ENCODE data around the gene CXorf66.
"Not testable (repeated sequence)": the region's sequence is repeated elsewhere in the genome, so short reads cannot be mapped to it uniquely, and the experiment has no call there.

The CXorf66 gene

DNA sequence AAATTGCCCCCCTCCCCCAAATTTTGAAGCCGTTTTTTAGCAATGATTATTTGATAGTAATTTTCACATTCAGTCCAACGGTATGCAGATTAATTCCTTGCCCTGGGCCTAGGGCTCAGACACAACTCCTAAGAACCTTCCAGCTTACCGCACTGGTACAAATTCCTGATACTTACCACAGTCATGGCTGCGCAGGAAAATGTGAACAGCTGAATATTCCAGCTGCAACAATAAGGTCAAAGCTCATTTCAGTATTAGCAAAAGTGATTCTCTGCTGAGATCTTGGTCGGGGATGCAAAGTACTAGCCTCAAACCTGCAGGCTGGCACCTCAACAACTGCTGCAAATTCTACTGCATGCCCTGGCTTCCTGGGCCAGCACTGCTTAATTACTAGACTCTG lies 35.4 kb downstream of the CXorf66 start:
- DNase-seq (ENCODE audit: low spot score): no peak

DNA sequence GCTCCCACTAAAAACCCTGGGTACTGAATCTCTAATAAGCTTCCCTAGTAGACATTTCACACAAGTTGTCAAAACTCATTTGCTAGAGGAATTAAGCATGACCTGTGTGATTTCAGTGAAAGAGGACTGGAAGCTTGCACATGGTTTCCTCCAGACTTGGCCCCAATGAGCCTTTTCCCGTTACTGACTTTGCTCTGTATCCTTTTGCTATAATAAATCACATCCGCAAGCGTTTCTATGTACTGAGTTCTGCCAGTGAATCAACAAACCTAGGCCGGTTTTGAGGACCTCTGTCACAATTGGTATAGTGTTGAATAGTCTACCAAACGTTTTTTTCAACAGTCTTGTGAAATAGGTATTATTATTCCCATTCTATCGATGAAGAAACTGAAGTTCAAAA lies 40.6 kb downstream of the CXorf66 start:
- DNase-seq (ENCODE audit: low spot score): no peak

DNA sequence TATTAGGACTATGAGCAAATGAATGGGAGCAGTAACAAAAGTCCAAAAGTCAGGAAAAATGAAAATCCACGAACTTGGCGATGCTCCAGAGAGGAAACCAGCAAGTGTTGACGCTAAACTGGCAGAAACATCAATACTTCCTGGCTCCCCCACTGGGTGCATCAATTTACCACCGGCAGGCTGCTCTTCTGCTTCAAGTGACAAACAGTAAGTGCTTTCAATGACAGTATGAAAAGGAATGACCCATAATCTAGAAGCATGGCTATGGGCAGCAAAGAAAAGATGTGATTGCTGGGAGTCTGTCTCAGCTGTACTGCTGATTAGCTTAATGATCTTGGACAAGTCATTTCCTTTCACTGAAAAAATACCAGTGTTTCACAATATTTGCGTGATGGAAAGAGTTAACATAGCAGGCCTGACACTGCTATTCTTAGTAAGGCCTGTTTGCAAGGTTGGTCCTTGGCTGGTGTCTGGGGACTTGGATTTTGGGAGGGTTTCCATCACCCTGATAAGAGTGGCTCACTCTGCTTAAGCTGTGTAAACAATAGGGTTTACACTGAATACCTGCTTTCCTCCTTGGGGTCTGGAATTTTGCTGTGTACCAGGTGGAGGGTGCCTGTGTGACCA lies 41.1 kb downstream of the CXorf66 start:
- no peak for DNase-seq (ENCODE audit: low spot score)

DNA sequence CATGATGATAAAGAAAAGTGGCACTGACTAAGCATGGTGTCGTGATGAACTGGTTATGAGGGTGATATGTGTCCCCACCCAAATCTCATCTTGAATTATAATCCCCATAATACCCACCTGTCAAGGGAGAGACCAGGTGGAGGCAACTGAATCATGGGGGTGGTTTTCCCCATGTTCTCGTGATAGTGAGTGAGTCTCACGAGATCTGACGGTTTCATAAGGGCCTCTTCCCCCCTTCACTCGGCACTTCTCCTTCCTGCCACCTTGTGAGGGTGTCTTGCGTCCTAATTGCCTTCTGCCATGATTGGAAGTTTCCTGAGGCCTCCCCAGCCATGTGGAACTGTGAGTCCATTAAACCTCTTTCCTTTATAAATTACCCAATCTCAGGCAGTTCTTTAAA lies 44.2 kb downstream of the CXorf66 start:
- DNase-seq (ENCODE audit: low spot score): not testable (repeated sequence)

DNA sequence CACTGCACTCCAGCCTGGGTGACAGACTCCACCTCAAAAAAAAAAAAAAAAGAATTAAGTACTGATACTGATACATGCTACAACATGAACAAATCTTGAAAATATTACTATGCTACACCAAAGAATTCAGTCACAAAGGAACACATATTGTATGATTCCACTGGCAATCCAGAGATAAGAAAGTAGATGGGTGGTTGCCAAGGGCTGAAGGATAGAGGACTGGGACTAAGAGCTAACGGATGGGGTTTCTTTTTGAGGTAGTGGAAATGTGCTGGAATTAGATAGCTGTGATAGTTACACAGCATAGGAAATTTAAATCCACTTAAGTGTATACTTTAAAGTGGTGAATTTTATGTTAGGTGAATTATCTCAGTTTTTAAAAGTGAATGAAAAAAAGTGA lies 45.0 kb downstream of the CXorf66 start:
- DNase-seq (ENCODE audit: low spot score): no peak

DNA sequence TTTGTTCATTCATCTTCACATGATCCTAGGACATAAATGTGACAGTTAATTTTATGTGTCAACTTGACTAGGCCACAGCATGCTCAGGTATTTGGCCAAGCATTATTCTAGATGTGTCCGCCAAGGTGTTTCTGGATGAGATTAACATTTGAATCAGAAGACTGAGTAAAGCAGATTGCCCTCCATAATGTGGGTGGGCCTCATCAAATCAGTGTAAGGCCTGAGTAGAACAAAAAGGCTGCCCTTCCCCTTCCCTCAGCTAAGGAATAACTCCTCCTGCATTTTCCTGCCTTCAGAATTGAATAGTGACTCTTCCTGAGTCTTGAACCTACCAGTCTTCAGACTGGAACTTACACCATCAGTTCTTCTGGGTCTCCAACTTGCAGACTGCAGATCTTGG lies 50.9 kb downstream of the CXorf66 start:
- DNase-seq (ENCODE audit: low spot score): no peak

DNA sequence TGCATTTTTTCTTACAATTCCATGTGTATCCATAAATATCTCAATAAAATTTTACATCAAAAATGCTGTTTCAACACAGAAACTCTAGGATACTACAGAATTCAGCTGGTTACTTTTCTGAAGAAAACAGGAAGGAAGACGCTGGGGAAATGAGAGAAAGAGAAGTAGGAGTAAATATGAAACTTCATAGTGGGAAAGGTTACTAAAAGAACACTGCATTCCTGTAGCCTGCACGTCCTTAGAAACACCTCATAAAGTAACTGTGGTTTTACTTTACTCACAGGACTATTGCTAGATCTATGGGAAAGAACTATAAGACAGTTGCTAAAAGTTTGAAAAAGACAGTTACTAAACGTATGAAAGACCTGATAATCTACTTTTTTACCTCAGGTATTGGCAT lies 55.6 kb downstream of the CXorf66 start:
- no peak for DNase-seq (ENCODE audit: low spot score)

DNA sequence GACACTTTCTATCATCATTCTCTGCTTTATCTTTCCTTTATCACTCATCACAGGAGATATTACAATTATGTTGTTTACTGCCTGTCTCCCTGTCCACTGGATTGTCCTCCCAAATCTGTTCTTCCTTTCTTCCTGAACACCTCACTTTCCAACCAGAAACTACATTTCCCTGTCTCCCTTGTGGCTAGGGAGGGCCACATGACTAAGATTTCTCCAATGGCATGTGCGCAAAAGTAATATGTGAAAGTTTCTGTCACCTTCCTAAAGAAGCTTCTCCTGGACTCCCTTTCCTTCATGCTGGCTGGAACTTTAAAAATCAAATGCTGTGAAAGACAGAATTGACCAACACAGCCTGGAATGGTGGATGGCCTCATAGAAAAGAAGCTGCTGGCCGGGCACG lies 58.2 kb downstream of the CXorf66 start:
- no peak for DNase-seq (ENCODE audit: low spot score)

DNA sequence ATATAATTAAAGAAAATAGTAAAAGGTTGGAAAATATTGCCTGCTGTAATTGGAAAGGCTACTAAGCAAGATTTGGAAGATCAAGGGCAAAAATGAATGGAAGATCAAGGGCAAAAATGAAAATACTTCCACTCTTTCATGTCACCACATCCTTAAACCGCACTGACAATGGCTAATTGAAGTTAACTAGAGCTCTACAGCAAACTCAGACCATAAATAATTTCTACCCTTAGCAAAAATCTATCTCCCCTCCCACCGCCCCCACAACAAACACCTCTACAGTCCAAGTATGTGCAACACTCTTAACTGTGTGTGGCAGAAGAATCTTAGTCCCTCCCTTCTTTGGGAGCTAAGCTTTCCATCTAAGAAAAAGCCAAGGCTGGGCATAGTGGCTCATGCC lies 59.6 kb downstream of the CXorf66 start:
- no peak for DNase-seq (ENCODE audit: low spot score)

Small RNA genes lying within 50 kb of the gene (small RNA-seq; reads per million reads assigned to genes)
- gene MIR505 (0.52 to 3.9 reads per million in 2 experiments), gene RF00425 (0.10 to 0.31 reads per million in 2 experiments)
